H1 (cell line): ENCODE measurements around the gene NR5A2. TPM values are rescaled to one million over a fixed set of nuclear protein-coding genes. Genes with fewer than 3 reads are reported as not detected.

Experiments used
- BACH1 ChIP-seq: IDR thresholded peaks from 2 replicates; pipeline ENCODE4 v1.6.1; 2012; ENCODE audit warnings: low read length, improper control_type of control experiment
- HDAC6 ChIP-seq: IDR thresholded peaks from one replicate; pipeline ENCODE4 v1.7.1; 2012; ENCODE audit warnings: low read depth, mild to moderate bottlenecking, inconsistent platforms, low read length, moderate library complexity
- polyA plus RNA-seq, 7 experiments: library from polyadenylated mRNA; depleted of rRNA in 3 of 7; stranded (reverse) in 5 of 7; unstranded in 2 of 7; fragments of >200 nt in 5 of 7; fragments of 200-250 nt in 2 of 7; gene quantifications; 1 replicate in 5 of 7; 2 replicates in 1 of 7; 4 replicates in 1 of 7; pipeline versions ENCODE4 v1.2.1 to v1.2.3, GENCODE V29; 2011 to 2013; ENCODE audit warnings: missing spikeins in 2 of 7, mixed read lengths in 2 of 7
- total RNA-seq: library from RNA; stranded (reverse); fragmentation: NEBNext Ultra II Directional; extraction: Animal tissue kit (Norgen Biotek cat#: 25700); gene quantifications from 2 replicates; pipeline ENCODE4 v1.2.1, GENCODE V29; 2021

NR5A2 gene
- total and polyA plus RNA-seq, 2 of the 8 experiments (the other 6 are each of a cell fraction or from before 2014, with no cell fraction given), result 1.7 to 11.6 TPM

DNA sequence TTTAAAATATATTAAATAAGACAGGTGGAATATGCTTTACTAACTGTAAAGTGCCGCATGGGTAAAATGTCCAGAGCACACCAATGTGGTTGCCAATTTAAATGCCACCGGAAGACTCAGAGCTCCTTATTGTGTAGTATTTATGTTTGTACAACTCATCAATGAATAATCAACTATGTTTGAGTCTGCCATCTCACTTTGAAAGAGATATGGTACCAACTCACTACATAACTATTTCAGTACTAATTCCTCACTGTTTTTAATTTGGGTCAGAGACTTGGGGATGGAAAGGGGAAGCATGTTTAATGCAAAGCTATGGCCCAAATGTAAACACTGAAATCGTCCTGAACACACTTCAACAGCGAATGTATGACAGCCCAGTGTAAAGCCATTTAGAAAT, 144.8 kb downstream of the NR5A2 start (continued):
- no peak for TF ChIP-seq BACH1
- no peak for TF ChIP-seq HDAC6
